ENCODE measurements around the gene ATR. TPM values are rescaled to one million over a fixed set of nuclear protein-coding genes. Genes with fewer than 3 reads are reported as not detected.
A peak's percentile ranks its signal among the peaks of the same experiment; 100 is the strongest.

Gene ATR
- polyA plus RNA-seq, 1 experiment: 6.0 TPM

DNA sequence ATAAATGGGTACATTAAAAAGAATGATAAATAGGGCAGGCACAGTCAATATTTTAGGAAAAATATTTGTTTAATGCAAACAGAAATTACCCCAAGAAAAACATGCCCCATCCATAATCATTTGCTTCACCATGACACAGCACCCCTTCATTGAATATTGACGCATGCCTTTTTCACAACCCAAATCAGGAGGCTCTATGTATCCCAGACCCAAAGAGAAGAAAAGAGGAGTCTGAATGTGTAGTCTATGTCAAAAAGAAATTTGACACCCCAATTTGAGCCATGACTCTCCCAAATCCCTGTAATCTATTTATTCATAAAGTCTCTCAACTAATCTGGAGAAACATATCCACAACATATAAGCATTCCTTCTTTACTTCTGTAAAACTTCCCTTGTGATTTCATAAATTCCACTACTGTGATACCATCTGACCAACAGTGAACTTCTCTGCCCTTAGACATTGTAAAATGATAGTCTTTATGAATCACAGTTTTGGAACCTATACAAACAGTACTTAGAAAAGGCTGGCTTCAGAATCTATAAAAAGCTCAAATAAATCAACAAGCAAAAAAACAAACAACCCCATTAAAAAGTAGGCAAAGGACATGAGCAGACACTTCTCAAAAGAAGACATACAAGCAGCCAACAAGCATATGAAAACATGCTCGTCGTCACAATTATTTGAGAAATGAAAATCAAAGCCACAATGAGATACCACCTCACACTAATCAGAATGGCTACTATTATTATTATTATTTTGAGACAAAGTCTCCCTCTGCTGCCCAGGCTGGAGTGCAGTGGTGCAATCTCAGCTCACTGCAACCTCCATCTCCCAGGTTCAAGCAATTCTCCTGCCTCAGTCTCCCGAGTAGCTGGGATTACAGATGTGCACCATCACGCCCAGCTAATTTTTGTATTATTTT is 77.3 kb downstream of the ATR start:
- POLR2A ChIA-PET: no interaction called here
- TF ChIP-seq, protein P1, sequence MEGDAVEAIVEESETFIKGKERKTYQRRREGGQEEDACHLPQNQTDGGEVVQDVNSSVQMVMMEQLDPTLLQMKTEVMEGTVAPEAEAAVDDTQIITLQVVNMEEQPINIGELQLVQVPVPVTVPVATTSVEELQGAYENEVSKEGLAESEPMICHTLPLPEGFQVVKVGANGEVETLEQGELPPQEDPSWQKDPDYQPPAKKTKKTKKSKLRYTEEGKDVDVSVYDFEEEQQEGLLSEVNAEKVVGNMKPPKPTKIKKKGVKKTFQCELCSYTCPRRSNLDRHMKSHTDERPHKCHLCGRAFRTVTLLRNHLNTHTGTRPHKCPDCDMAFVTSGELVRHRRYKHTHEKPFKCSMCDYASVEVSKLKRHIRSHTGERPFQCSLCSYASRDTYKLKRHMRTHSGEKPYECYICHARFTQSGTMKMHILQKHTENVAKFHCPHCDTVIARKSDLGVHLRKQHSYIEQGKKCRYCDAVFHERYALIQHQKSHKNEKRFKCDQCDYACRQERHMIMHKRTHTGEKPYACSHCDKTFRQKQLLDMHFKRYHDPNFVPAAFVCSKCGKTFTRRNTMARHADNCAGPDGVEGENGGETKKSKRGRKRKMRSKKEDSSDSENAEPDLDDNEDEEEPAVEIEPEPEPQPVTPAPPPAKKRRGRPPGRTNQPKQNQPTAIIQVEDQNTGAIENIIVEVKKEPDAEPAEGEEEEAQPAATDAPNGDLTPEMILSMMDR (IDR thresholded peaks at IDR 0.05; ENCODE audit: insufficient read depth, low read depth, low read length): no peak
- DNase-seq (ENCODE audit: low read depth): peak; percentile 97
- H3K4me3 ChIP-seq (ENCODE audit: low read depth, low read length): no peak overlapping the region
- CTCF ChIA-PET: interaction anchor here (0.6 kb wide), 1 partner anchor 88 kb away, joined by 4 read pairs; no protein-coding TSS in a partner anchor
- 0 out of 2 replicates have a peak, but pooled peaks cover under 1% of the 10 kb centered on the region for H3K36me3 ChIP-seq (ENCODE audit: control insufficient read depth, insufficient read depth, low read length)
- no peaks in the 10 kb centered on the region for H3K27me3 ChIP-seq (ENCODE audit: control insufficient read depth, insufficient read depth, low read length)

GRCh38 chr3:142500211-142500610 is 78.3 kb downstream of the ATR start:
- H3K27me3 ChIP-seq (ENCODE audit: control insufficient read depth, insufficient read depth, low read length): no peaks in the 10 kb centered on the region
- CTCF ChIA-PET: no interaction called here
- TF ChIP-seq, protein P1 (IDR thresholded peaks at IDR 0.05; ENCODE audit: insufficient read depth, low read depth, low read length): no peak
- POLR2A ChIA-PET: no interaction called here
- H3K36me3 ChIP-seq (ENCODE audit: control insufficient read depth, insufficient read depth, low read length): 0 out of 2 replicates have a peak, but pooled peaks cover 2% of the 10 kb centered on the region
- H3K4me3 ChIP-seq (ENCODE audit: low read depth, low read length): no peak overlapping the region
- no peak for DNase-seq (ENCODE audit: low read depth)

GRCh38 chr3:142498397-142499180 is 79.9 kb downstream of the ATR start:
- Histone ChIP-seq H3K36me3 (ENCODE audit: control insufficient read depth, insufficient read depth, low read length) (peaks cover 2% of the 10 kb centered on the region; the same call in 1 of the 2 replicates), H3K27me3 (ENCODE audit: control insufficient read depth, insufficient read depth, low read length) (no peaks in the 10 kb centered on the region), H3K4me3 (ENCODE audit: low read depth, low read length) (no peak overlapping the region)
- POLR2A ChIA-PET: no interaction called here
- TF ChIP-seq, protein P1 (IDR thresholded peaks at IDR 0.05; ENCODE audit: insufficient read depth, low read depth, low read length): no peak
- CTCF ChIA-PET: no interaction called here
- no peak for DNase-seq (ENCODE audit: low read depth)

DNA sequence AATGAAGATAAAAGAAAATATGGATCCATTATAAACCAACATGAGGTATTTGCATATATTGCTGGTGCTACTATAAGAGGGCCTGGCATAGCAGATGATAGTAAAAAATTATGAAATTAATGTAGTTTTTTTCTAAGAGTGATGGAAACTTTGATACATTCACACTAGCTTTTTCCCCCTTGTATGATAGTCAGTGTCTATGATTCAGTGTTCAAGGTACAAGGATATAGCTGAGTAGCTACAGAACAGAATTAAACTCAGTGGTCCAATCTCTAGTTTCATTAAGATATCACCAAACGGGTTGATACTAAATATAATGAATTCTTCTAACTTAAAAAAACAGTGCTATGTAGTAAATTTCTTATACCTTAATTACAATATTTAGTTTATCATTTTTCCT is 80.8 kb downstream of the ATR start:
- no peak for DNase-seq (ENCODE audit: low read depth)
- Histone ChIP-seq H3K27me3 (ENCODE audit: control insufficient read depth, insufficient read depth, low read length) (no peaks in the 10 kb centered on the region), H3K4me3 (ENCODE audit: low read depth, low read length) (no peak overlapping the region), H3K36me3 (ENCODE audit: control insufficient read depth, insufficient read depth, low read length) (peaks cover 2% of the 10 kb centered on the region; the same call in 1 of the 2 replicates)
- TF ChIP-seq, protein P1 (IDR thresholded peaks at IDR 0.05; ENCODE audit: insufficient read depth, low read depth, low read length): no peak
- POLR2A ChIA-PET: no interaction called here
- CTCF ChIA-PET: no interaction called here

- H3K27me3 ChIP-seq (ENCODE audit: control insufficient read depth, insufficient read depth, low read length): no peaks in the 10 kb centered on the region
- peaks cover 2% of the 10 kb centered on the region; the same call in 1 of the 2 replicates for H3K36me3 ChIP-seq (ENCODE audit: control insufficient read depth, insufficient read depth, low read length)
- TF ChIP-seq, protein P1 (IDR thresholded peaks at IDR 0.05; ENCODE audit: insufficient read depth, low read depth, low read length): no peak
- ChIA-PET POLR2A (no interaction called here), CTCF (no interaction called here)
- H3K4me3 ChIP-seq (ENCODE audit: low read depth, low read length): no peak overlapping the region
- DNase-seq (ENCODE audit: low read depth): no peak
Observed at GRCh38 chr3:142495103-142495502, 83.4 kb downstream of the ATR start.

Measured in BJ (cell line).